GM12864 (cell line): Measurements from ENCODE around the gene SIAH1.
"Not testable (repeated sequence)": the region's sequence is repeated elsewhere in the genome, so short reads cannot be mapped to it uniquely, and the experiment has no call there.

Source experiments
- DNase-seq: peaks from one replicate; pipeline ENCODE4 v3.0.0-alpha.2; 2011; ENCODE audit warnings: low read depth
- H3K4me3 ChIP-seq: 2 replicates; pipeline ENCODE4 v1.5.1; 2011; ENCODE audit warnings: mild to moderate bottlenecking, low read depth, low read length, control low read depth
- CTCF ChIP-seq: IDR thresholded peaks from 2 replicates; pipeline ENCODE4 v1.5.1; 2011; ENCODE audit warnings: low read depth, mild to moderate bottlenecking, moderate library complexity, low read length, control low read depth, inconsistent platforms; ENCODE audit errors: missing control alignments

SIAH1 gene

GRCh38 chr16:48326915-48327314 is 58.3 kb downstream of the SIAH1 start:
- no peak for DNase-seq
- TF ChIP-seq CTCF: no peak

GRCh38 chr16:48323783-48324775 is 61.1 kb downstream of the SIAH1 start:
- no peak overlapping the region for H3K4me3 ChIP-seq
- no peak for DNase-seq
- no peak for TF ChIP-seq CTCF

More at GRCh38 chr16:48326915-48327314, 58.3 kb downstream of the SIAH1 start:
- H3K4me3 ChIP-seq: no peak overlapping the region

- TF ChIP-seq CTCF: no peak
- no peak overlapping the region for H3K4me3 ChIP-seq
- no peak for DNase-seq
Observed at GRCh38 chr16:48321317-48322036, 63.7 kb downstream of the SIAH1 start.

- no peak for TF ChIP-seq CTCF
- no peak overlapping the region for H3K4me3 ChIP-seq
- peak; percentile 8 for DNase-seq
Observed at GRCh38 chr16:48318630-48319029, 66.6 kb downstream of the SIAH1 start.

GRCh38 chr16:48317614-48318315 is 67.4 kb downstream of the SIAH1 start:
- DNase-seq: no peak
- TF ChIP-seq CTCF: no peak
- H3K4me3 ChIP-seq: no peak overlapping the region

- no peak overlapping the region for H3K4me3 ChIP-seq
- no peak for DNase-seq
- TF ChIP-seq CTCF: no peak
Observed at GRCh38 chr16:48317026-48317425, 68.2 kb downstream of the SIAH1 start.

GRCh38 chr16:48313905-48314304 is 71.3 kb downstream of the SIAH1 start:
- not testable (repeated sequence) for DNase-seq, H3K4me3 ChIP-seq
